Left ventricle myocardium inferior (tissue), 1 donor: ENCODE measurements around the gene CCDC85A. TPM values are rescaled to one million over a fixed set of nuclear protein-coding genes. Genes with fewer than 3 reads are reported as not detected.

ENCODE experiments used
- DNase-seq: peaks from one replicate; pipeline ENCODE4 v3.0.0-alpha.2; 2020
- H3K27ac ChIP-seq: fragments of 200-600 bp; replicated peaks from 2 replicates; pipeline ENCODE4 v1.8.0; 2021
- H3K27me3 ChIP-seq: fragments of 200-600 bp; 2 replicates; pipeline ENCODE4 v1.8.0; 2021; ENCODE audit warnings: low read depth
- H3K36me3 ChIP-seq: fragments of 200-600 bp; 2 replicates; pipeline ENCODE4 v1.8.0; 2021
- H3K4me1 ChIP-seq: fragments of 200-600 bp; 2 replicates; pipeline ENCODE4 v1.8.0; 2021
- H3K4me3 ChIP-seq: fragments of 200-600 bp; 2 replicates; pipeline ENCODE4 v1.8.0; 2021; ENCODE audit warnings: mild to moderate bottlenecking, moderate library complexity
- H3K9me3 ChIP-seq: fragments of 200-600 bp; replicated peaks from 2 replicates; pipeline ENCODE4 v1.8.0; 2021
- CTCF ChIP-seq: fragments of 200-600 bp; IDR thresholded peaks from 2 replicates; pipeline ENCODE4 v1.8.0; 2021; ENCODE audit warnings: antibody characterized with exemption, mild to moderate bottlenecking, borderline replicate concordance
- intact Hi-C: fragments of 100-400 bp; cut with micrococcal nuclease; formaldehyde crosslinking; loops from one replicate; pipeline ENCODE4 v1.11.0; 2022
- total RNA-seq: library from RNA; stranded (reverse); fragmentation: NEBNext Ultra II Directional; extraction: Animal tissue kit (Norgen Biotek cat#: 25700); gene quantifications from one replicate; pipeline ENCODE4 v1.2.1, GENCODE V29; 2021
- donor health status: DM: no; HTN: yes; CAD: no; lungs with severe emphysema.

CCDC85A gene
- total RNA-seq, 1 donor from 2014 or later: 4.4 TPM

DNA sequence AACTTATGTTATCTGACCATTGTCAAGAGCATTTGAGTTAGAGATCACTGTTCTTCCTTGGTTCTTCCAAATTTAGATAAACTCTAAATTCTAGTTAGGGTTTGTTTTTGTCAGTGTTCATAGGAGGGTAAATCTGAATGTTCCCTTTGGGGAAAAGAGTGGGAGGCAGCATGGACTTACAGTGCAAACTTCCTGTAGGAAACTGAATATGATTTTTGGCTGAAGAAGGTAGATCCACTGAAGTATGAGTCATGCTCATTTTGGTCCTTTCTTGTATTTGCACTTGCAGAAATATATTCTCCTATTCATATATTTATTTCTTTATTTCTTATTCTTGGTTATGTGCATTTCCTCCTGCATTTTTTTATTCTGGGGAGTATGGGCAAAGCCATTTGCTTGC lies 27.3 kb downstream of the CCDC85A start:
- no peaks in the 10 kb centered on the region for H3K36me3 ChIP-seq
- intact Hi-C loops: no loop called here
- no peaks in the 10 kb centered on the region for H3K27me3 ChIP-seq
- DNase-seq: no peak
- H3K4me1 ChIP-seq: peaks cover 14% of the 10 kb centered on the region
- H3K9me3 ChIP-seq: no peaks in the 10 kb centered on the region
- no peak overlapping the region for H3K4me3 ChIP-seq
- no peak for TF ChIP-seq CTCF
- no peak overlapping the region for H3K27ac ChIP-seq

- no peak for DNase-seq
- Histone ChIP-seq H3K27me3 (no peaks in the 10 kb centered on the region), H3K9me3 (no peaks in the 10 kb centered on the region), H3K4me3 (no peak overlapping the region), H3K27ac (no peak overlapping the region), H3K4me1 (peaks cover 9% of the 10 kb centered on the region), H3K36me3 (no peaks in the 10 kb centered on the region)
- intact Hi-C loops: no loop called here
- TF ChIP-seq CTCF: no peak
These were observed 32.1 kb downstream of the CCDC85A start for GRCh38 chr2:56215911-56216310.

GRCh38 chr2:56217106-56217505 lies 33.3 kb downstream of the CCDC85A start:
- intact Hi-C loops: no loop called here
- Histone ChIP-seq H3K4me1 (peaks cover under 1% of the 10 kb centered on the region), H3K27ac (no peak overlapping the region), H3K36me3 (no peaks in the 10 kb centered on the region), H3K9me3 (peaks cover 9% of the 10 kb centered on the region), H3K4me3 (no peak overlapping the region), H3K27me3 (no peaks in the 10 kb centered on the region)
- TF ChIP-seq CTCF: no peak
- DNase-seq: no peak

DNA sequence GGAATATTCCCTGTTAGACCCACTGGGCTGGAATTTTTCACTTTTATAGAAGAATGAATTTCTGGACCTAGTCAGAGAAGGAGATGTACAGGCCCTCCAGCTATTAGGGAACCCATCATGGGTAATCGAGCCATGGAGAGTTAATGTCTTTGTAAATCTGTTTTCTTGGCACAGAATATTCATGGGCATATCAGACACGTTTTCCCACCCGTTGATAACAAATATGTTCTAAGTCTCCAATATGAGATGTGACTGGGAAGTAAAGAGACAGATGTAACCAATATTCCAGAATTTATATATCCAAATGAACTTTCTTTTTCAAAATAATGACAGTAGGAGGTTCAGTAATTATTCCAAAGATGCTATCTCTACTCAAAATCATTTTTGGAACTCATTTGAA lies 38.7 kb downstream of the CCDC85A start:
- Histone ChIP-seq H3K9me3 (peaks cover 9% of the 10 kb centered on the region), H3K27me3 (no peaks in the 10 kb centered on the region), H3K4me1 (no peaks in the 10 kb centered on the region), H3K36me3 (no peaks in the 10 kb centered on the region), H3K4me3 (no peak overlapping the region), H3K27ac (no peak overlapping the region)
- no peak for TF ChIP-seq CTCF
- no peak for DNase-seq
- intact Hi-C loops: no loop called here

- no peak for DNase-seq
- Histone ChIP-seq H3K4me3 (no peak overlapping the region), H3K27ac (no peak overlapping the region), H3K9me3 (peaks cover 9% of the 10 kb centered on the region), H3K27me3 (no peaks in the 10 kb centered on the region), H3K4me1 (no peaks in the 10 kb centered on the region), H3K36me3 (no peaks in the 10 kb centered on the region)
- TF ChIP-seq CTCF: no peak
- intact Hi-C loops: no loop called here
These were observed 40.5 kb downstream of the CCDC85A start for GRCh38 chr2:56224316-56224715.

DNA sequence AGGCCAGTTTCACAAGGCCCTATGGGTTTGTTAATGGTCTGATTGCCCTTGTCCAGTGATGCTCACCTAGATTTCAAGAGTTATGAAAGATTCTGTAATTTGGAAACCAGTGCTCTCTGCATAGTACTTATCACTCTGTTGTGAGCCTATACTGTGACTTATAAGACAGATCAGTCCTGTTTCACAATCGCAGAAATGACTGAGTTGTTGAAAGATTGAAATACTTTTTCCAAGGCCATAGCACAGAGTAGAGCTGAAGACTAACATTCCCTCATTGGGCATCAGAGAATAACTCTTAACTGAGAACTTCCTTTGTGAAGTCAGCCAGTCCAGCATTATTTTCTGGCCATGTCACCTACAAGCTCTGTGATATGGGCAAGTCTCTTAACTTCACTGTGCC lies 44.0 kb downstream of the CCDC85A start:
- no peak for DNase-seq
- H3K9me3 ChIP-seq: no peaks in the 10 kb centered on the region
- no peak overlapping the region for H3K27ac ChIP-seq
- H3K4me1 ChIP-seq: peaks cover 3% of the 10 kb centered on the region
- H3K27me3 ChIP-seq: no peaks in the 10 kb centered on the region
- H3K4me3 ChIP-seq: no peak overlapping the region
- TF ChIP-seq CTCF: no peak
- H3K36me3 ChIP-seq: no peaks in the 10 kb centered on the region
- intact Hi-C loops: no loop called here
